D721Med (cell line): Measurements from ENCODE around the gene SYNJ2.
A peak's percentile ranks its signal among the peaks of the same experiment; 100 is the strongest.

Experiments
- DNase-seq: peaks from one replicate; pipeline ENCODE4 v3.0.0; 2011; ENCODE audit warnings: low spot score; ENCODE audit not compliant: insufficient read length
- FAIRE-seq: peaks from 2 replicates; lab custom pipeline; 2011; peaks lifted over from hg19 to GRCh38; lab: Jason Lieb, UNC
- CTCF ChIP-seq: IDR thresholded peaks from 2 replicates; pipeline ENCODE4 v1.5.1; 2012; ENCODE audit warnings: mild to moderate bottlenecking, control low read depth; ENCODE audit not compliant: insufficient read depth; ENCODE audit errors: missing control alignments

The SYNJ2 gene

GRCh38 chr6:158122048-158122447, 140.4 kb downstream of the SYNJ2 start:
- FAIRE-seq, result no peak

GRCh38 chr6:158124288-158124687, 142.6 kb downstream of the SYNJ2 start:
- no peak for TF ChIP-seq CTCF
- FAIRE-seq, result no peak

More at GRCh38 chr6:158122048-158122447, 140.4 kb downstream of the SYNJ2 start:
- no peak for TF ChIP-seq CTCF
- DNase-seq, result no peak

GRCh38 chr6:158125271-158125670, 143.6 kb downstream of the SYNJ2 start:
- DNase-seq, result no peak
- no peak for TF ChIP-seq CTCF
- no peak for FAIRE-seq

More at GRCh38 chr6:158124288-158124687, 142.6 kb downstream of the SYNJ2 start:
- no peak for DNase-seq

GRCh38 chr6:158131926-158132325, 150.3 kb downstream of the SYNJ2 start:
- FAIRE-seq (no peak), DNase-seq (no peak)
- peak; percentile 63 for TF ChIP-seq CTCF

GRCh38 chr6:158142789-158143188, 161.1 kb downstream of the SYNJ2 start:
- FAIRE-seq (no peak), DNase-seq (no peak)
- no peak for TF ChIP-seq CTCF

GRCh38 chr6:158143700-158144099, 162.0 kb downstream of the SYNJ2 start:
- FAIRE-seq (no peak), DNase-seq (no peak)
- no peak for TF ChIP-seq CTCF
